Stomach smooth muscle (tissue), 2 donors: ENCODE results near the gene ACOXL.

Experiments used
- H3K27ac ChIP-seq: one replicate; pipeline ENCODE4 v1.7.0; 2013; ENCODE audit warnings: mild to moderate bottlenecking, low read length, inconsistent platforms
- H3K27me3 ChIP-seq, 2 donors: one replicate each; pipeline ENCODE4 v1.7.0; 2013; ENCODE audit warnings: low read length in 2 of 2; ENCODE audit not compliant: insufficient read depth in 2 of 2, control insufficient read depth in 1 of 2
- H3K36me3 ChIP-seq, 2 donors: one replicate each; pipeline ENCODE4 v1.7.0; 2013; ENCODE audit warnings: low read length in 2 of 2; ENCODE audit not compliant: control insufficient read depth in 2 of 2, insufficient read depth in 2 of 2
- H3K4me1 ChIP-seq: one replicate; pipeline ENCODE4 v1.7.0; 2013; ENCODE audit warnings: low read length; ENCODE audit not compliant: control insufficient read depth, insufficient read depth
- H3K4me3 ChIP-seq, 2 donors: one replicate each; pipeline ENCODE4 v1.7.0; 2013; ENCODE audit warnings: low read length in 2 of 2
- H3K9ac ChIP-seq, 2 donors: one replicate each; pipeline ENCODE4 v1.7.0; 2013; ENCODE audit warnings: low read length in 2 of 2, mild to moderate bottlenecking in 1 of 2
- H3K9me3 ChIP-seq, 2 donors: one replicate each; pipeline ENCODE4 v1.7.0; 2013; ENCODE audit warnings: low read length in 2 of 2; ENCODE audit not compliant: control insufficient read depth in 2 of 2
- donor health status: healthy.
- donor health status: Pancreatic carcinoma.

ACOXL gene

DNA sequence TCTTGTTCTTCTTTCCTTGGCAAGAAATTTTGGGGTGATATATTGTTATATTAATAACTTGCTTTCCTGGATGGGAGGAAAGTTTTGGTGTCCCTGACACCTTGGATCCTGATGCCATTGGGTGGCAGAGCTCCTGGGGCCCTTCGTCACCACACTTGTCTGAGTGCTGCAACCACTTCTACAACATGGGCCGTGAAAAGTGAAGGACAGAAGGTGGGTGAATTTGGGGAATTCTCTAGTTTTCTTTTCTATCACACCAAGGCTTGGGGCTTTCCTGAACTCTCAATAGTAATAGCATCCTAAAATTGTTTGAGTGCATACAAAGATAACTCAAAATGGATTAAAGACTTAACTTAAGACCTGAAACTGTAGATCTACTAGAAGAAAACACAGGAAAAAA lies 10.0 kb downstream of the ACOXL start:
- peaks cover 0 to 7% of the 10 kb centered on the region in 2 donors for H3K9me3 ChIP-seq
- H3K9ac ChIP-seq = no peak overlapping the region
- peaks cover 9 to 18% of the 10 kb centered on the region in 2 donors for H3K27me3 ChIP-seq
- no peaks in the 10 kb centered on the region for H3K4me1 ChIP-seq
- no peaks in the 10 kb centered on the region for H3K36me3 ChIP-seq
- no peak overlapping the region for H3K4me3 ChIP-seq
- no peak overlapping the region for H3K27ac ChIP-seq

DNA sequence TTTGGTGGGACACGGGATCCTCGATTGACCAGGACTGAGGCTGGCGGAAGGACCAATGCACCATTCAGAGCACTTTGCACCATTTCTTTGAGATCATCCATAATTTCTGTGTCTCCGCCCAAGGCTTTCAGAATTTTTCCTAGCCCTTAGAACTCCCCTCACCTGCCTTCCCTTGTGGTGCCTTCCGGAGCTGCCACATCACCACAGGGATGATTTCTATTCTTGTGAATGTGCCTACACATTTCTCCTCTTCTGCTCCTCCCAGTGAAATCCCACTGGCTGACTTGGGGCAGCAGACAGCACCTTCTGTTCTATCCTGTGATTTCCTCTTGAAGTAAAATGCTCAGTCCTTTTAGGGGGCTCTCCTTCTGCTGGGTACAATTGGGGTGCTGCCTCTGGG lies 11.2 kb downstream of the ACOXL start:
- H3K9me3 ChIP-seq = peaks cover 0 to 7% of the 10 kb centered on the region in 2 donors
- H3K27ac ChIP-seq = no peak overlapping the region
- no peaks in the 10 kb centered on the region for H3K36me3 ChIP-seq
- H3K4me3 ChIP-seq = no peak overlapping the region
- H3K4me1 ChIP-seq = no peaks in the 10 kb centered on the region
- H3K27me3 ChIP-seq = peaks cover 6 to 21% of the 10 kb centered on the region in 2 donors
- H3K9ac ChIP-seq = no peak overlapping the region

DNA sequence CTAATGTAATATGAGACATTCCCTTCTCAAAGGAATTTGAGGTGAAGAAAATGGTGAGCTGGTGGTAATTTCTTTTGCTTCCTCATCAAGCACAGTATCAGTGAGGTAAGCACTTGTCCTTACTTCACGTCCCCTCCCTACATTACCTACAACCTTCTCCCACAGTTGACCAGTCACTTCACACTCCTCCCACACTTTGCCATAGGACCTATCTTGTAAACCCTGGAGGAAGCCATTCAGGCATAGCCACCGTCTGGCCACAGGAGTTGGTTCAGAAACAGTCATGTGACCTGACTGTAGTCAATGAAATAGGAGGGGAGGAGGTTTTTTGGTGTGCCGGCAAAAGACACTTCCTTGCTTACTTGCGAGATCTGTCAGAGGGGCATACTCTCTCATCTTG lies 12.1 kb downstream of the ACOXL start:
- H3K36me3 ChIP-seq = no peaks in the 10 kb centered on the region
- H3K4me1 ChIP-seq = no peaks in the 10 kb centered on the region
- no peak overlapping the region for H3K9ac ChIP-seq
- peaks cover 3 to 24% of the 10 kb centered on the region in 2 donors for H3K27me3 ChIP-seq
- H3K4me3 ChIP-seq = no peak overlapping the region
- H3K9me3 ChIP-seq = peaks cover 0 to under 1% of the 10 kb centered on the region in 2 donors
- no peak overlapping the region for H3K27ac ChIP-seq

DNA sequence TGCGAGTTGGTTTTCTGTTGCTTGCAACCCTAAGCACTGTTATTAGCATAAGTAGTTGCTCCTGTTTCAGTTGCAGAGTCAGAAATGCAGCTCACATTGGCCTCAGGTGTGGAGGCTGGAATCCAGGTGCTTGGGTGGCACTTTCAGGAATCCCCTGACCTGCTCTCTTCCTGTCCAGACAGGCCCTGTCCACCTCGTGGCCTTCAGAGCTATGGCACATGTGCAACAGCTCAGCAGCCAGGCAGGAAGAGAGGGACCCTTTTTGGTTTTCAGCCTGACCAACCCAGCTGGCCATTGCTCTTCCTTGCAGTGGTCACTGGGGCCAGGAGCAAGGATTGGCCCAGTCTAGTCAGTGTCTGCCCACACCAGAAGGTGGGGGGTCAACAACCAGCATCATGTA lies 12.7 kb downstream of the ACOXL start:
- H3K27ac ChIP-seq = no peak overlapping the region
- no peaks in the 10 kb centered on the region for H3K36me3 ChIP-seq
- H3K9me3 ChIP-seq = no peaks in the 10 kb centered on the region
- H3K27me3 ChIP-seq = peaks cover 0 to 20% of the 10 kb centered on the region in 2 donors
- no peaks in the 10 kb centered on the region for H3K4me1 ChIP-seq
- no peak overlapping the region for H3K9ac ChIP-seq
- H3K4me3 ChIP-seq = no peak overlapping the region

DNA sequence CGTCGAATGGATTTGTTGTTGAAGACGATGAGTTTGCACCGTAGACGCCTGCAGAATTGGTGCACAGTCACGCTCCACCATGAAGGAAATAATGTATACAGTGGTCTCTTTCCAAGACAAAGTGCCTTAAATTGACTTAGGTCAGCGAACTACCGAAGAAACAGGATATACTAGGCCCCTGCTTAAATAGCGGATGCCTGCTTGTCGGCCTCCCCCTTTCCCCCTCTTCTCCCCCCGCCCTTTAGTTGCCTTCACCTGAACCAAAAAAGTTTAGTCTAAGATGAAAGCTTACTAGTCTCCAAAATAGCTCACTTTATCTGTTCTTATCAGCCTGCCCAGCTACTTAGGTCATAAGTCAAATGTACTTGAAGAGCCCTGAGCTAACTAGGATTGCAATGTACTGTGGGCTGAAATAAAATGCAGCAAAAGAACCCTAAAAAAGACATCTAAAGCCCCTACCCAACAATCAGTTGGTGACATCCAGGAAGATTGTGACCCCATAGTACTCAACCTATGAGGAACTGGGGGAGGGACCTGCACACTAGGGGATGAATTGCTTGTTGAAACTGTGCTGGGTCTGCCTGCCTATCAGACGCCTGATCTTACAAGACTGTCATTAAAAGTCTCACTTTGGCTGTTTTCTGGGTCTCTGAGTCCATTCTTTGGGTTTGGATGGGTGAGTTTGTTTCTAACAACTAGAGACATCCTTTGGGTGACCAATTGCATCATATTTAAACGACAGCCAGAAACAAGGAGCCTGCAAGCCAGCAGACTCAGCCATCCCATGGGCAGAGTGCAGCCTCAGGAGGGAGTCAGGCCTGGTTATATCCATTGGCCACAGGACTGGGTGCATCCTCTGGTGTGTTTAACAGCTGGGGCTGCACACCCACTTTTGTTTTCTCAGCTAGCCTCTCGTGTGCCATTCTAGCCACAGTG lies 14.5 kb downstream of the ACOXL start:
- H3K27me3 ChIP-seq = peaks cover 0 to 17% of the 10 kb centered on the region in 2 donors
- H3K4me3 ChIP-seq = no peak overlapping the region
- H3K36me3 ChIP-seq = no peaks in the 10 kb centered on the region
- no peaks in the 10 kb centered on the region for H3K9me3 ChIP-seq
- no peaks in the 10 kb centered on the region for H3K4me1 ChIP-seq
- H3K9ac ChIP-seq = no peak overlapping the region
- H3K27ac ChIP-seq = no peak overlapping the region

DNA sequence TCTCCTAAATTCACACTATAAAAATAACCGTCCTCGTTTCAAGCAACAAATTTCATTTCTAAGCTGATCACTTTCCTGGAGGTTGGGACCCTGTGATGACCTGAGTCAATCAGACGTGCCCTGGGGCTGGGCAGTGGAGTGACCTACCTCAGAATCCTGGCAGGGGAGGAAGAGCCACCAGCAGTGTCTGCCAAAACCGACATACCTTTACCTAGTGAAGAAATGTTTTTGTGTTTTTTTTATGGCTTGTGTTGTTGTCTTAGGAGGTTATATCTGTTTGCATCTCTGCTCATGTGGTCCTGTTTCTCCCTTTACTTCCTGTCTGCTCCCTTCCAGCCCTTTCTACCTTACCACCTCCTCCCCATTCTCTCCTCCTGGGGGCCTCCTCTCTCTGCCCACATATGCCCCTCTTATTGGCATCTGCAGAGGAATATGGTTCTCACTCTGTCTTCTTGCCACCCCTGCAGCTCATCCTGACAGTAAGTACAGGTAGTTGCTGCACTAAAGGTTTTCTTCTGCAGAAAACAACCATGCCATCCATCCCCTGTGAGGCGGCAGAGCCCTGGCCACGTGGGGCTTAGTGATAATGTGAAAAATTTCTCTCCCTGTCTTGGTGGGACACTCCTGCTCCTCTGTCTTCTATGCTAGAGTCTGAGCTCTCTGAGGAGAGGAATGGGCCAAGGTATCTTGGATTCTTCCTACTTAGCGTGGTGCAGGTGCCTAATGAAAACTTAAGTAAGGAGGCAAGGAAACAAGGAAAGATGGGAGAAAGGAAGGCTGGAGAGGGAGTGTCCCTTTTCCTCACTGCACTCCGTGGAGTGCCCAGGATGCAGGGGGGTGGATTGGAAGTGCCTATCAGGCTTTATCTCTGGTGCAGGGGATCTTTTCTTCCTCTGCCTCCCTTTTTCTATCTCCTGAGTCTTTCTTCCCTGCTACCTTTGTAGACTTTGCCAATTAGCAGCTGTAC lies 15.4 kb downstream of the ACOXL start:
- Histone ChIP-seq H3K36me3 (no peaks in the 10 kb centered on the region), H3K9me3 (no peaks in the 10 kb centered on the region), H3K4me1 (no peaks in the 10 kb centered on the region), H3K27ac (no peak overlapping the region), H3K4me3 (no peak overlapping the region), H3K27me3 (peaks cover 0 to 17% of the 10 kb centered on the region in 2 donors), H3K9ac (no peak overlapping the region)

DNA sequence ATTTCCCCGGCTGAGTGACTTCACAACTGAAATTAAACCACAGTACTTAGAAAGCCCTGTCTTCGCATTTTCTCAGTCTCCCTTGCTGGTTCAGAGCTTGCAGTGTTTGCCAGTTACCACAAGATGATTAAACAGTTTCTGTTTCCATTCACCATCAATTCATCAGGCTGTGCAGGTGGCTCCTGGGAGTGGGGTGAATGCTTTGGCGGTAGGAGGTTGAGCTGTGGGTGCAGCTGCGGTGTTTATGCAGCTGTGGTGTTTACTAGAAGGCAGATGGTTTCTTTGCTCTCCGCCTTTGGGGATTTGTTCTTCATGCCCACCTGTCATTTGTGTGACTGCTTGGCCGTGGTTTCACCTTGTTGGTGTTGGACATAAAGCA lies 16.1 kb downstream of the ACOXL start:
- H3K27me3 ChIP-seq = peaks cover 0 to 17% of the 10 kb centered on the region in 2 donors
- H3K9ac ChIP-seq = no peak overlapping the region
- H3K9me3 ChIP-seq = no peaks in the 10 kb centered on the region
- H3K36me3 ChIP-seq = no peaks in the 10 kb centered on the region
- no peak overlapping the region for H3K27ac ChIP-seq
- no peak overlapping the region for H3K4me3 ChIP-seq
- no peaks in the 10 kb centered on the region for H3K4me1 ChIP-seq

DNA sequence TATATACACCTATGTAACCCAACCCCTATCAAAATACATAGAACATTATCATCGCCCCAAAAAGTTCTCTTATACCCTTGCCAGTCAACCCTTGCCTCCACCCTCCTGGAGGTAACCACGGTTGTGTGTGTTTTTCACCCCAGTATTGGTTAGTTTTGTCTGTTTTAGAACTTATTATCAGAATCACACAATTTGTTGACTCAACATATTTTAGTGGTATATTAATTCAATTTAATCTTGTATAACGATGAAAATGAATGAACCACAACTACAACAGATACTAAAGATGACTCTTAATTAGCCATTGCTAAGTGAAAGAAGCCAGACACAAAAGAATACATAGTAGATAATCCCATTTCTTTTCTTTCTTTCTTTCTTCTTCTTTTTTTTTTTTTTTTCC lies 19.3 kb downstream of the ACOXL start:
- H3K36me3 ChIP-seq = no peaks in the 10 kb centered on the region
- no peak overlapping the region for H3K27ac ChIP-seq
- no peak overlapping the region for H3K4me3 ChIP-seq
- peaks cover 0 to 14% of the 10 kb centered on the region in 2 donors for H3K27me3 ChIP-seq
- H3K9me3 ChIP-seq = no peaks in the 10 kb centered on the region
- H3K4me1 ChIP-seq = no peaks in the 10 kb centered on the region
- no peak overlapping the region for H3K9ac ChIP-seq

DNA sequence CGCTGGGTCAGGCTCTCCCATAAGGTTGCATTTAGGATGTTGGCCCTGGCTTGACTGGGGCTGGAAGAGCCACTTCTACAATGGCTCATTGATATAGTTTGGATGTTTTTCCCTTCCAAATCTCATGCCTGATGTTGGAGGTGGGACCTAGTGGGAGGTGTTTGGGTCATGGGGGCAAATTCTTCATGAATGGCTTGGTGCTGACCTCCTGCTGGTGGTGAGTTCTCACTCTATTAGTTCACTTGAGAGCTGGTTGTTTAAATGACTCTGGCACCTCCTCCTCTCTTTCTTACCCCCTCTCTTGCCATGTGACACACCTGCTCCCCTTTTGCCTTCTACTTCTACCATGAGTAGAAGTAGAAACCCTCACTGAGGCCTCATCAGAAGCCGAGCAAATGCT lies 20.5 kb downstream of the ACOXL start:
- Histone ChIP-seq H3K9ac (no peak overlapping the region), H3K27ac (no peak overlapping the region), H3K9me3 (no peaks in the 10 kb centered on the region), H3K4me1 (no peaks in the 10 kb centered on the region), H3K27me3 (peaks cover 0 to 8% of the 10 kb centered on the region in 2 donors), H3K36me3 (no peaks in the 10 kb centered on the region), H3K4me3 (no peak overlapping the region)

DNA sequence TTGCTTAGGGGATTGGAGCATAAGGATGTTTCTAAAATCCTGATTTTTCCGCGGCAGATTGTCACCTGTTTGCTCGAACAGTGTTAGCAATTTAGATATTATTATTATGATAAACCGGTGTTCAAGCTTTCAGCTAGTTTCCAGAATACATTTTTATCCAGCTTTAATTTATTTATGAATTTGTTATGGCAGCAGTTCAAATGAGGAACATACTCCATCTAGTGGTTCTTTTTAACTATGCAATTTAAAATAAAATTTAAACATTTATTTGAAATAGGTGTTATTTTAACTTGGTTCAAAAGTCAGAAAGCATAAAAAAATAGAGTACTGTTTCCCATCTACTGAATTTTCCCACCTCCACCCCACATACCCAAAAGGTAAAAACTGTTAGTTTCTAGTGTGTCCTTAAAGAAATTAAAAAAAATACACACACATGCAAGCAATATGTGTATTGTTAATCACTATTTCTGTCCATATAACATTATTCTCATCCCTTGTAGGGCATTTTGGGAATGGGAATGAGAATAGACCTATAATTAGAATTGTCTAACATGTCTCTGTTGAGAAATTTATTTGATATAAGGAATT lies 23.2 kb downstream of the ACOXL start:
- no peaks in the 10 kb centered on the region for H3K4me1 ChIP-seq
- no peaks in the 10 kb centered on the region for H3K36me3 ChIP-seq
- H3K27ac ChIP-seq = no peak overlapping the region
- H3K27me3 ChIP-seq = no peaks in the 10 kb centered on the region
- H3K4me3 ChIP-seq = no peak overlapping the region
- H3K9ac ChIP-seq = no peak overlapping the region
- no peaks in the 10 kb centered on the region for H3K9me3 ChIP-seq
